Aorta (tissue), 5 donors: Measurements from ENCODE around the gene ATXN7L1. TPM values are rescaled to one million over a fixed set of nuclear protein-coding genes. Genes with fewer than 3 reads are reported as not detected.

Source experiments
- ATAC-seq: fragments of 200-7000 bp; cut with Tn5 transposase; one replicate; pipeline ENCODE4 v1.9.1; 2022; ENCODE audit warnings: moderate library complexity; ENCODE audit not compliant: low FRiP score
- DNase-seq, 2 donors: peaks; one replicate each; pipeline ENCODE4 v3.0.0-alpha.2; 2020
- H3K27ac ChIP-seq, 2 donors: one replicate each; pipeline ENCODE4 v1.5.1; 2013; ENCODE audit warnings: low read length in 2 of 2, mild to moderate bottlenecking in 2 of 2, moderate library complexity in 2 of 2, control low read depth in 1 of 2, inconsistent platforms in 1 of 2, low read depth in 1 of 2
- H3K27me3 ChIP-seq, 2 donors: one replicate each; pipeline ENCODE4 v1.6.1; 2013; ENCODE audit warnings: control low read depth in 1 of 2, low read length in 1 of 2, mild to moderate bottlenecking in 1 of 2, moderate library complexity in 1 of 2; ENCODE audit not compliant: insufficient read depth in 2 of 2, control insufficient read depth in 1 of 2
- H3K36me3 ChIP-seq, 2 donors: one replicate each; pipeline ENCODE4 v1.6.1; 2013; ENCODE audit warnings: control low read depth in 1 of 2, low read length in 1 of 2, mild to moderate bottlenecking in 1 of 2; ENCODE audit not compliant: insufficient read depth in 2 of 2, control insufficient read depth in 1 of 2
- H3K4me1 ChIP-seq, 2 donors: one replicate each; pipeline ENCODE4 v1.6.1; 2013; ENCODE audit warnings: low read length in 2 of 2, control low read depth in 1 of 2, mild to moderate bottlenecking in 1 of 2, moderate library complexity in 1 of 2; ENCODE audit not compliant: insufficient read depth in 2 of 2, control insufficient read depth in 1 of 2
- H3K4me3 ChIP-seq, 2 donors: one replicate each; pipeline ENCODE4 v1.5.1; 2013; ENCODE audit warnings: low read length in 2 of 2, control low read depth in 1 of 2, mild to moderate bottlenecking in 1 of 2
- H3K9me3 ChIP-seq: one replicate; pipeline ENCODE4 v1.6.1; 2013; ENCODE audit warnings: mild to moderate bottlenecking, low read length; ENCODE audit not compliant: control insufficient read depth
- WGBS, 2 donors: extraction: QIAGEN DNeasy Blood & Tissue Kit; methylation state at CpG; one replicate each; pipeline ENCODE4 v1.1.7; 2013; 5-methylcytosine and 5-hydroxymethylcytosine counted together
- intact Hi-C, 2 donors: fragments of 100-400 bp; cut with DNase I; formaldehyde crosslinking; loops; one replicate each; pipeline versions ENCODE4 v1.14.2 to v1.15.0; 2022
- polyA plus RNA-seq, 2 donors: library from polyadenylated mRNA; stranded (reverse); fragments of 200-250 nt; gene quantifications; one replicate each; pipeline ENCODE4 v1.2.3, GENCODE V29; 2013
- total RNA-seq, 2 donors: library from RNA; stranded (reverse); fragmentation: NEBNext Ultra II Directional; extraction: Animal tissue kit (Norgen Biotek cat#: 25700); gene quantifications; one replicate each; pipeline ENCODE4 v1.2.1, GENCODE V29; 2021
- donor health status: healthy with polysubstance abuse.
- donor health status: Bipolar disorder and iron deficiency.
- donor health status: DM: no; HTN: no; CAD: no.
- donor health status: DM: no; HTN: no; CAD: no.
- donor health status: DM: yes; HTN: yes; CAD: no.

Gene ATXN7L1
- total and polyA plus RNA-seq, 4 donors = 2.5 to 20.1 (median 8.4) TPM

- DNase-seq (no peak), ATAC-seq (no peak)
- Histone ChIP-seq H3K9me3 (no peaks in the 10 kb centered on the region), H3K4me3 (no peak overlapping the region), H3K36me3 (peaks cover 0 to 3% of the 10 kb centered on the region in 2 donors), H3K4me1 (no peaks in the 10 kb centered on the region), H3K27me3 (no peaks in the 10 kb centered on the region), H3K27ac (no peak overlapping the region)
- WGBS, 2 donors = 94 to 98% methylated on average over 4 of the region's 4 CpGs
- intact Hi-C loops = no loop called here
These were observed 311.2 kb downstream of the ATXN7L1 start for GRCh38 chr7:105565190-105565589.

DNA sequence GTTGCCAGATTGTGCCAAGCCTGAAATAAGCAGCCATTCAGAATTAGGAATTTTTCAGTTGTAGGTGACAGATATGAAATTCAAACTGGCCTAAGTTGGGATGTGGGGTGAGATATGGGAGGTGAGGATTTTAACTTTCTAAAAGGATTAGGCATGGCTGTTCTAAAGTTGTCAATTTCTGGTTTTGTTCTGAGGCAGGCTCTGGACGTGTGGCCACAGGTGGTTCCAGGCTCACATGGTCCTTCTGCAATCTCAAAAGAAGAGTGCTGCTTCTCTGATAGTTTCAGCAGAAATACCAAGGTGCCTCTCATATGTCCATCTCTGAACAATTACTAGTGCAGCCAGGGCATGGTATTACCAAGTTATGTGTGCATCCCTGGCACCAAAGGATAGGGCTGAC lies 316.5 kb downstream of the ATXN7L1 start:
- WGBS, 2 donors = 81 to 82% methylated on average over 1 of the region's 1 CpG
- Histone ChIP-seq H3K36me3 (peaks cover 0 to 2% of the 10 kb centered on the region in 2 donors), H3K4me1 (no peaks in the 10 kb centered on the region), H3K27me3 (no peaks in the 10 kb centered on the region), H3K9me3 (no peaks in the 10 kb centered on the region), H3K4me3 (no peak overlapping the region), H3K27ac (no peak overlapping the region)
- DNase-seq (no peak), ATAC-seq (no peak)
- intact Hi-C loops = no loop called here

Other genes with a start within 250 kb of the ATXN7L1 start
- gene CDHR3, start 86.7 kb upstream of the ATXN7L1 start, total RNA-seq = 1 to 10 TPM; 3.8 to 5.1 TPM
- 1 to 10 TPM; 1.0 to 2.1 TPM for gene CDHR3, start 86.7 kb upstream of the ATXN7L1 start, polyA plus RNA-seq
- gene SYPL1, start 235.7 kb upstream of the ATXN7L1 start, total RNA-seq = 10 to 100 TPM; 69.1 to 70.5 TPM
- gene SYPL1, start 235.7 kb upstream of the ATXN7L1 start, polyA plus RNA-seq = 10 to 100 TPM; 38.9 to 56.0 TPM